ENCODE data around the gene FIGNL1. TPM values are rescaled to one million over a fixed set of nuclear protein-coding genes. Genes with fewer than 3 reads are reported as not detected.

The FIGNL1 gene
- total and polyA plus RNA-seq, 2 of the 4 experiments (the other 2 are of a cell fraction), result 8.2 to 27.1 TPM

DNA sequence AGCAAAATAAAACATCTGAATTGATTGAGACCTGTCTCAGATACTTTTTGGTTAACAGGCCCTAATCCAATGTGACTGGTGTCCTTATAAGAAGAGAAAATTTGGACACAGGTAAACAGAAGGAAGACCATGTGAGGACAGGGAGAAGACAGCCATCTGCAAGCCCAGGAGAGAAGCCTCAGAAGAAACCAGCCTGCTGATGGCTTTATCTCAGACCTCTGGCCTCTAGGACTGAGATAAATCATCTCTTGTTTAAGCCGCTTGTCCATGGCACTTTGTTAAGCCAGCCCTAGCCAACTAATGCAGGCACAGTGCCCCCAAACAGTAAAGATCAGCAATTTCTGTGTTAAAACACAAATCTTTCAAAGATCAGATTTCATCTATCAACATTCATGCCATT, 41.8 kb upstream of the FIGNL1 start:
- in situ Hi-C loops (cut with MboI; ENCODE audit: low sequenced_read_pairs), result no loop called here
- Histone ChIP-seq H3K18ac (ENCODE audit: low read depth, low read length) (no peak overlapping the region), H3K9ac (ENCODE audit: low read depth, low read length) (no peak overlapping the region), H3K27me3 (ENCODE audit: control insufficient read depth, insufficient read depth, low read length) (peaks cover 3% of the 10 kb centered on the region), H3K27ac (ENCODE audit: insufficient read depth, low read length) (no peak overlapping the region), H2BK120ac (ENCODE audit: low read depth, low read length) (no peak overlapping the region), H3K79me1 (ENCODE audit: low read depth in 1 of 2, low read length in 2 of 2) (no peaks in the 10 kb centered on the region), H2AK9ac (replicated peaks; ENCODE audit: low read depth, low read length, poor library complexity) (no peak overlapping the region), H4K8ac (ENCODE audit: low read depth in 2 of 2, low read length in 2 of 2) (no peak overlapping the region), H3K4me1 (ENCODE audit: control insufficient read depth, insufficient read depth, low read length) (no peaks in the 10 kb centered on the region; the same call in 1 of the 2 replicates), H3K36me3 (ENCODE audit: control insufficient read depth, insufficient read depth, low read length) (no peaks in the 10 kb centered on the region), H2BK20ac (ENCODE audit: low read depth, low read length) (no peak overlapping the region), H2AK5ac (ENCODE audit: low read depth, low read length) (no peak overlapping the region), H3K4me2 (ENCODE audit: low read depth, low read length) (no peak overlapping the region), H3K9me1 (ENCODE audit: insufficient read depth, low read length) (no peaks in the 10 kb centered on the region), H3K56ac (ENCODE audit: extremely low read depth, insufficient read depth, low read length) (no peak overlapping the region), H2AFZ (replicated peaks; ENCODE audit: low read length, poor library complexity) (no peak overlapping the region), H3K23ac (ENCODE audit: low read depth, low read length) (no peak overlapping the region), H3K14ac (replicated peaks; ENCODE audit: low read depth, low read length) (no peak overlapping the region), H4K91ac (ENCODE audit: insufficient read depth, low read depth, low read length) (no peak overlapping the region), H3K4ac (ENCODE audit: low read depth, low read length) (no peak overlapping the region), H2BK5ac (ENCODE audit: low read depth, low read length, poor library complexity, severe bottlenecking) (no peak overlapping the region), H4K5ac (ENCODE audit: low read depth, low read length) (no peak overlapping the region), H2BK15ac (ENCODE audit: low read depth, low read length) (no peak overlapping the region), H3K4me3 (ENCODE audit: insufficient read depth, low read depth, low read length) (no peak overlapping the region), H3K9me3 (ENCODE audit: control insufficient read depth, insufficient read depth, low read length) (0 out of 2 replicates have a peak, but pooled peaks cover 2% of the 10 kb centered on the region), H4K20me1 (ENCODE audit: insufficient read depth, low read length) (no peaks in the 10 kb centered on the region)
- no peak for TF ChIP-seq MXI1 (IDR thresholded peaks at IDR 0.05; ENCODE audit: borderline replicate concordance, low read depth, low read length)
- TF ChIP-seq CHD1 (IDR thresholded peaks at IDR 0.05; ENCODE audit: low read depth, low read length), result no peak
- no peak for TF ChIP-seq POLR2A (IDR thresholded peaks at IDR 0.05; ENCODE audit: low read depth, low read length)
- TF ChIP-seq SMC3 (IDR thresholded peaks at IDR 0.05; ENCODE audit: low read depth, low read length), result no peak
- TF ChIP-seq RAD21 (IDR thresholded peaks at IDR 0.05; ENCODE audit: low read length), result no peak
- TF ChIP-seq, protein P1, sequence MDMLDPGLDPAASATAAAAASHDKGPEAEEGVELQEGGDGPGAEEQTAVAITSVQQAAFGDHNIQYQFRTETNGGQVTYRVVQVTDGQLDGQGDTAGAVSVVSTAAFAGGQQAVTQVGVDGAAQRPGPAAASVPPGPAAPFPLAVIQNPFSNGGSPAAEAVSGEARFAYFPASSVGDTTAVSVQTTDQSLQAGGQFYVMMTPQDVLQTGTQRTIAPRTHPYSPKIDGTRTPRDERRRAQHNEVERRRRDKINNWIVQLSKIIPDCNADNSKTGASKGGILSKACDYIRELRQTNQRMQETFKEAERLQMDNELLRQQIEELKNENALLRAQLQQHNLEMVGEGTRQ (IDR thresholded peaks at IDR 0.05; ENCODE audit: low read depth, low read length), result no peak
- no peak for TF ChIP-seq RFX5 (IDR thresholded peaks at IDR 0.05; ENCODE audit: low read depth, low read length)
- TF ChIP-seq, protein P2, sequence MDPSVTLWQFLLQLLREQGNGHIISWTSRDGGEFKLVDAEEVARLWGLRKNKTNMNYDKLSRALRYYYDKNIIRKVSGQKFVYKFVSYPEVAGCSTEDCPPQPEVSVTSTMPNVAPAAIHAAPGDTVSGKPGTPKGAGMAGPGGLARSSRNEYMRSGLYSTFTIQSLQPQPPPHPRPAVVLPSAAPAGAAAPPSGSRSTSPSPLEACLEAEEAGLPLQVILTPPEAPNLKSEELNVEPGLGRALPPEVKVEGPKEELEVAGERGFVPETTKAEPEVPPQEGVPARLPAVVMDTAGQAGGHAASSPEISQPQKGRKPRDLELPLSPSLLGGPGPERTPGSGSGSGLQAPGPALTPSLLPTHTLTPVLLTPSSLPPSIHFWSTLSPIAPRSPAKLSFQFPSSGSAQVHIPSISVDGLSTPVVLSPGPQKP (IDR thresholded peaks at IDR 0.05; ENCODE audit: borderline replicate concordance, low read depth, low read length), result no peak
- no peak for TF ChIP-seq FOS (IDR thresholded peaks at IDR 0.05; ENCODE audit: low read depth, low read length)
- no peak for TF ChIP-seq RCOR1 (IDR thresholded peaks at IDR 0.05; ENCODE audit: insufficient replicate concordance, low read length)
- no peak for TF ChIP-seq NFE2L2 (IDR thresholded peaks at IDR 0.05; ENCODE audit: low read depth, low read length)
- TF ChIP-seq CEBPB (IDR thresholded peaks at IDR 0.05; ENCODE audit: low read depth, low read length), result no peak
- no peak for TF ChIP-seq BHLHE40 (IDR thresholded peaks at IDR 0.05; ENCODE audit: low read depth, low read length)
- TF ChIP-seq, protein P3, sequence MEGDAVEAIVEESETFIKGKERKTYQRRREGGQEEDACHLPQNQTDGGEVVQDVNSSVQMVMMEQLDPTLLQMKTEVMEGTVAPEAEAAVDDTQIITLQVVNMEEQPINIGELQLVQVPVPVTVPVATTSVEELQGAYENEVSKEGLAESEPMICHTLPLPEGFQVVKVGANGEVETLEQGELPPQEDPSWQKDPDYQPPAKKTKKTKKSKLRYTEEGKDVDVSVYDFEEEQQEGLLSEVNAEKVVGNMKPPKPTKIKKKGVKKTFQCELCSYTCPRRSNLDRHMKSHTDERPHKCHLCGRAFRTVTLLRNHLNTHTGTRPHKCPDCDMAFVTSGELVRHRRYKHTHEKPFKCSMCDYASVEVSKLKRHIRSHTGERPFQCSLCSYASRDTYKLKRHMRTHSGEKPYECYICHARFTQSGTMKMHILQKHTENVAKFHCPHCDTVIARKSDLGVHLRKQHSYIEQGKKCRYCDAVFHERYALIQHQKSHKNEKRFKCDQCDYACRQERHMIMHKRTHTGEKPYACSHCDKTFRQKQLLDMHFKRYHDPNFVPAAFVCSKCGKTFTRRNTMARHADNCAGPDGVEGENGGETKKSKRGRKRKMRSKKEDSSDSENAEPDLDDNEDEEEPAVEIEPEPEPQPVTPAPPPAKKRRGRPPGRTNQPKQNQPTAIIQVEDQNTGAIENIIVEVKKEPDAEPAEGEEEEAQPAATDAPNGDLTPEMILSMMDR (conservative IDR thresholded peaks at IDR 0.05; ENCODE audit: low read depth, low read length), result no peak
- TF ChIP-seq MAZ (IDR thresholded peaks at IDR 0.05; ENCODE audit: borderline replicate concordance, low read depth, low read length), result no peak
- ChIA-PET CTCF (no interaction called here), POLR2A (ENCODE audit: unreplicated experiment) (no interaction called here)
- dilution Hi-C loops (cut with HindIII; ENCODE audit: low sequenced_read_pairs, unreplicated experiment), result no loop called here
- no CpG with 5 or more reads among the region's 1 CpG for WGBS, 2 experiments (ENCODE audit: extremely low coverage in 2 of 2, insufficient read length in 1 of 2)
- ATAC-seq (ENCODE audit: low read depth) (no peak), DNase-seq (no peak)
- BruUV-seq (replicated peaks), result no TSS peak
- intact Hi-C loops (cut with micrococcal nuclease), result no loop called here
